PFSK-1 (cell line): ENCODE results near the gene ADGRE3.

Source experiments
- FOXP2 ChIP-seq: optimal IDR thresholded peaks from 2 replicates; pipeline ENCODE3; 2011; ENCODE audit warnings: borderline replicate concordance, control low read depth, inconsistent platforms; ENCODE audit not compliant: insufficient read depth; ENCODE audit errors: extremely low read length, extremely low read depth
- POLR2AphosphoS5 ChIP-seq: IDR thresholded peaks from 2 replicates; pipeline ENCODE4 v1.6.1; 2012; ENCODE audit warnings: low read depth, mild to moderate bottlenecking, control low read depth, low read length, moderate library complexity
- SIN3A ChIP-seq: IDR thresholded peaks from 2 replicates; pipeline ENCODE4 v1.6.1; 2012; ENCODE audit warnings: mild to moderate bottlenecking, low read length, moderate library complexity, borderline replicate concordance; ENCODE audit not compliant: insufficient read depth
- TAF1 ChIP-seq: IDR thresholded peaks from 2 replicates; pipeline ENCODE4 v1.6.1; 2012; ENCODE audit warnings: low read length, control low read depth, borderline replicate concordance; ENCODE audit not compliant: insufficient read depth
- TF ChIP-seq, protein P1 (sequence below), 2 experiments: IDR thresholded peaks; 2 replicates each; pipeline versions ENCODE4 v1.6.1 to v1.8.0; 2011 to 2012; ENCODE audit warnings: low read depth in 2 of 2, low read length in 2 of 2, control low read depth in 1 of 2, inconsistent platforms in 1 of 2, mild to moderate bottlenecking in 1 of 2, moderate library complexity in 1 of 2; ENCODE audit not compliant: insufficient read depth in 1 of 2

Gene ADGRE3

GRCh38 chr19:14639536-14640277 lies 34.9 kb downstream of the ADGRE3 start:
- TF ChIP-seq TAF1 (no peak), FOXP2 (no peak)
- TF ChIP-seq, protein P1, sequence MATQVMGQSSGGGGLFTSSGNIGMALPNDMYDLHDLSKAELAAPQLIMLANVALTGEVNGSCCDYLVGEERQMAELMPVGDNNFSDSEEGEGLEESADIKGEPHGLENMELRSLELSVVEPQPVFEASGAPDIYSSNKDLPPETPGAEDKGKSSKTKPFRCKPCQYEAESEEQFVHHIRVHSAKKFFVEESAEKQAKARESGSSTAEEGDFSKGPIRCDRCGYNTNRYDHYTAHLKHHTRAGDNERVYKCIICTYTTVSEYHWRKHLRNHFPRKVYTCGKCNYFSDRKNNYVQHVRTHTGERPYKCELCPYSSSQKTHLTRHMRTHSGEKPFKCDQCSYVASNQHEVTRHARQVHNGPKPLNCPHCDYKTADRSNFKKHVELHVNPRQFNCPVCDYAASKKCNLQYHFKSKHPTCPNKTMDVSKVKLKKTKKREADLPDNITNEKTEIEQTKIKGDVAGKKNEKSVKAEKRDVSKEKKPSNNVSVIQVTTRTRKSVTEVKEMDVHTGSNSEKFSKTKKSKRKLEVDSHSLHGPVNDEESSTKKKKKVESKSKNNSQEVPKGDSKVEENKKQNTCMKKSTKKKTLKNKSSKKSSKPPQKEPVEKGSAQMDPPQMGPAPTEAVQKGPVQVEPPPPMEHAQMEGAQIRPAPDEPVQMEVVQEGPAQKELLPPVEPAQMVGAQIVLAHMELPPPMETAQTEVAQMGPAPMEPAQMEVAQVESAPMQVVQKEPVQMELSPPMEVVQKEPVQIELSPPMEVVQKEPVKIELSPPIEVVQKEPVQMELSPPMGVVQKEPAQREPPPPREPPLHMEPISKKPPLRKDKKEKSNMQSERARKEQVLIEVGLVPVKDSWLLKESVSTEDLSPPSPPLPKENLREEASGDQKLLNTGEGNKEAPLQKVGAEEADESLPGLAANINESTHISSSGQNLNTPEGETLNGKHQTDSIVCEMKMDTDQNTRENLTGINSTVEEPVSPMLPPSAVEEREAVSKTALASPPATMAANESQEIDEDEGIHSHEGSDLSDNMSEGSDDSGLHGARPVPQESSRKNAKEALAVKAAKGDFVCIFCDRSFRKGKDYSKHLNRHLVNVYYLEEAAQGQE (IDR thresholded peaks at IDR 0.05; ENCODE audit: insufficient read depth in 1 of 2, low read depth in 2 of 2, low read length in 2 of 2) = no peak

- TF ChIP-seq TAF1 = no peak
- no peak for TF ChIP-seq SIN3A
- TF ChIP-seq FOXP2 = no peak
- TF ChIP-seq POLR2AphosphoS5 = no peak
- TF ChIP-seq, protein P1 (IDR thresholded peaks at IDR 0.05; ENCODE audit: insufficient read depth in 1 of 2, low read depth in 2 of 2, low read length in 2 of 2) = no peak
These were observed 42.4 kb downstream of the ADGRE3 start for GRCh38 chr19:14632286-14632685.

- TF ChIP-seq TAF1 = no peak
- TF ChIP-seq FOXP2 = no peak
- no peak for TF ChIP-seq POLR2AphosphoS5
- TF ChIP-seq, protein P1 (IDR thresholded peaks at IDR 0.05; ENCODE audit: insufficient read depth in 1 of 2, low read depth in 2 of 2, low read length in 2 of 2) = no peak
- TF ChIP-seq SIN3A = no peak
These were observed 45.1 kb downstream of the ADGRE3 start for GRCh38 chr19:14629557-14629956.

- TF ChIP-seq, protein P1 (IDR thresholded peaks at IDR 0.05; ENCODE audit: insufficient read depth in 1 of 2, low read depth in 2 of 2, low read length in 2 of 2) = no peak
These were observed 55.2 kb downstream of the ADGRE3 start for GRCh38 chr19:14619404-14619803.

- TF ChIP-seq POLR2AphosphoS5 = no peak
- TF ChIP-seq FOXP2 = no peak
- TF ChIP-seq, protein P1 (IDR thresholded peaks at IDR 0.05; ENCODE audit: insufficient read depth in 1 of 2, low read depth in 2 of 2, low read length in 2 of 2) = no peak
- TF ChIP-seq SIN3A = no peak
- no peak for TF ChIP-seq TAF1
These were observed 58.2 kb downstream of the ADGRE3 start for GRCh38 chr19:14616407-14616806.
